ENCODE measurements around the gene TMEM190. TPM values are rescaled to one million over a fixed set of nuclear protein-coding genes. Genes with fewer than 3 reads are reported as not detected.

The TMEM190 gene
- total RNA-seq, 1 experiment from 2014 or later: not detected

GRCh38 chr19:55366790-55367189 is 9.8 kb upstream of the TMEM190 start:
- ChIA-PET CTCF (no interaction called here), POLR2A (no interaction called here), RAD21 (ENCODE audit: low non-redundant PET in 1 of 2, low total read pairs in 2 of 2, uncharacterized antibody in 2 of 2, unreplicated experiment in 2 of 2) (no interaction called here)
- Histone ChIP-seq H4K20me1 (ENCODE audit: insufficient read depth) (no peaks in the 10 kb centered on the region), H3K4me1 (ENCODE audit: control insufficient read depth in 1 of 2, insufficient read depth in 2 of 2, low read length in 2 of 2) (peaks cover 3 to 17% of the 10 kb centered on the region in 2 experiments; a peak in 3 of 4 replicates), H3K27me3 (ENCODE audit: insufficient read depth, low read length) (no peaks in the 10 kb centered on the region), H3K27ac (ENCODE audit: low read depth, low read length) (no peak overlapping the region), H3K4me2 (ENCODE audit: low read length) (no peak overlapping the region), H2AFZ (ENCODE audit: low read depth, low read length, poor library complexity, severe bottlenecking) (no peak overlapping the region), H3K9ac (ENCODE audit: low read length) (no peak overlapping the region), H3K9me2 (ENCODE audit: insufficient read depth) (no peaks in the 10 kb centered on the region), H3K36me3 (ENCODE audit: control insufficient read depth in 1 of 2, insufficient read depth in 2 of 2, low read length in 2 of 2) (no peaks in the 10 kb centered on the region), H3K4me3 (replicated peaks in 1 of 2; ENCODE audit: low read depth in 1 of 2, low read length in 2 of 2) (no peak overlapping the region), H3K9me3 (ENCODE audit: control insufficient read depth in 1 of 2, insufficient read depth in 1 of 2, low read depth in 1 of 2, low read length in 2 of 2) (no peaks in the 10 kb centered on the region), H3K79me2 (ENCODE audit: insufficient read depth, low read length) (no peaks in the 10 kb centered on the region)
- DNase-seq (ENCODE audit: low read depth, low spot score) (no peak), ATAC-seq (no peak)
- BruUV-seq (replicated peaks): no TSS peak
- TF ChIP-seq SIN3A (IDR thresholded peaks at IDR 0.05; ENCODE audit: low read depth): no peak
- TF ChIP-seq POLR2A (IDR thresholded peaks at IDR 0.05; ENCODE audit: borderline replicate concordance, extremely low read depth, insufficient read depth, insufficient read length): no peak
- TF ChIP-seq CEBPB (IDR thresholded peaks at IDR 0.05; ENCODE audit: low read depth): no peak
- TF ChIP-seq EZH2phosphoT487 (IDR thresholded peaks at IDR 0.05; ENCODE audit: borderline replicate concordance): no peak
- TF ChIP-seq EZH2 (IDR thresholded peaks at IDR 0.05): no peak
- no peak for TF ChIP-seq ZNF274 (IDR thresholded peaks at IDR 0.05; ENCODE audit: low read depth, low read length)
- TF ChIP-seq MAX (IDR thresholded peaks at IDR 0.05): no peak
- TF ChIP-seq EGR1 (IDR thresholded peaks at IDR 0.05; ENCODE audit: low read depth): no peak
- TF ChIP-seq ATF3 (IDR thresholded peaks at IDR 0.05): no peak
- TF ChIP-seq ZFX (IDR thresholded peaks at IDR 0.05): no peak
- TF ChIP-seq RAD21 (IDR thresholded peaks at IDR 0.05; ENCODE audit: low read depth): no peak
- no peak for TF ChIP-seq JUND (IDR thresholded peaks at IDR 0.05)
- no peak for TF ChIP-seq FOSL1 (IDR thresholded peaks at IDR 0.05; ENCODE audit: low read depth)
- no peak for TF ChIP-seq SP1 (IDR thresholded peaks at IDR 0.05; ENCODE audit: low read depth)
- no peak for TF ChIP-seq ZBTB33 (IDR thresholded peaks at IDR 0.05; ENCODE audit: extremely low read depth, insufficient replicate concordance, low read length)
- TF ChIP-seq CTCF (IDR thresholded peaks at IDR 0.05 in 2 of 3, conservative IDR thresholded peaks at IDR 0.05 in 1 of 3; ENCODE audit: borderline replicate concordance in 1 of 3, insufficient read depth in 1 of 3, low read depth in 2 of 3, low read length in 2 of 3): no peak
- TF ChIP-seq YY1 (IDR thresholded peaks at IDR 0.05; ENCODE audit: extremely low read depth, insufficient replicate concordance, low read depth, low read length): no peak
- intact Hi-C loops (cut with micrococcal nuclease): no loop called here
